SHP77 treated with DMSO at 0.1 percent for 48 hours (cell line): ENCODE results near the gene NAPB.

ENCODE experiments used
- DNase-seq: peaks from one replicate; lab custom pipeline; 2025; lab: John Stamatoyannopoulos, UW

The NAPB gene

GRCh38 chr20:23344336-23344735 lies 77.0 kb downstream of the NAPB start:
- DNase-seq, result no peak

GRCh38 chr20:23343590-23343989 lies 77.7 kb downstream of the NAPB start:
- no peak for DNase-seq

- DNase-seq, result no peak
Observed at GRCh38 chr20:23341073-23341472, 80.2 kb downstream of the NAPB start.

- DNase-seq, result peak; percentile 62
Observed at GRCh38 chr20:23340524-23340923, 80.8 kb downstream of the NAPB start.

GRCh38 chr20:23339986-23340385 lies 81.3 kb downstream of the NAPB start:
- DNase-seq, result no peak

GRCh38 chr20:23337312-23337711 lies 84.0 kb downstream of the NAPB start:
- DNase-seq, result no peak

GRCh38 chr20:23336476-23336875 lies 84.8 kb downstream of the NAPB start:
- no peak for DNase-seq

- DNase-seq, result no peak
Observed at GRCh38 chr20:23335521-23335920, 85.8 kb downstream of the NAPB start.

GRCh38 chr20:23334111-23334510 lies 87.2 kb downstream of the NAPB start:
- DNase-seq, result no peak

GRCh38 chr20:23332467-23332866 lies 88.8 kb downstream of the NAPB start:
- no peak for DNase-seq

GRCh38 chr20:23331450-23332350 lies 89.6 kb downstream of the NAPB start:
- no peak for DNase-seq

GRCh38 chr20:23327617-23328333 lies 93.5 kb downstream of the NAPB start:
- DNase-seq, result no peak

- no peak for DNase-seq
Observed at GRCh38 chr20:23326774-23327173, 94.5 kb downstream of the NAPB start.

GRCh38 chr20:23325107-23325506 lies 96.2 kb downstream of the NAPB start:
- DNase-seq, result no peak
